ENCODE results near the gene USP48.

USP48 gene

GRCh38 chr1:21630571-21631343, 152.2 kb downstream of the USP48 start:
- no peak for DNase-seq

GRCh38 chr1:21629971-21630370, 153.0 kb downstream of the USP48 start:
- no peak for DNase-seq

- no peak for DNase-seq
Observed at GRCh38 chr1:21628798-21629393, 154.1 kb downstream of the USP48 start.
